GM23248 (cell line): ENCODE measurements around the gene KRT27.

Experiments used
- EZH2 ChIP-seq: fragments of 200-600 bp; sonication (generic); IDR thresholded peaks from 2 replicates; pipeline ENCODE4 v1.6.1; 2018; ENCODE audit warnings: antibody characterized with exemption, mild to moderate bottlenecking; ENCODE audit not compliant: insufficient read depth, poor library complexity, severe bottlenecking
- EZH2phosphoT487 ChIP-seq: fragments of 200-600 bp; sonication (generic); IDR thresholded peaks from 2 replicates; pipeline ENCODE4 v1.6.1; 2018; ENCODE audit warnings: antibody characterized with exemption, moderate library complexity, mild to moderate bottlenecking, low read depth; ENCODE audit not compliant: insufficient read depth

DNA sequence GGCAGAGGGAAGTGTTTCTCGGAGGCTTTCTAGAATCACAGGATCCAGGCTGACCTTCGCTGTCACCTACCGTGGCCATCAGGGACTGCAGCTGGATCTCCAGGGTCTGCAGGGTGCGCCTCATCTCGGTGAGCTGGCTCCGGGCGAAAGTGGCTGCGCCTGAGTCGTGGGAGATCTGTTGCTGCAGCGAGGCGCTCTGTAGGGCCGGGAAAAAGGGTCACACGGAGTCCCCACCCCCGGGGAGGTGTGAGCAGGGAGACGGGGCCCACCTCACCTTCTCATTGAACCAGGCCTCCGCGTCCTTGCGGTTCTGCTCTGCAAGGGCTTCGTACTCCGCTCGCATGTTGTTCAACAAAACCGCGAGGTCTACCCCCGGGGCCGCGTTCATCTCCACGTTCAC lies 14.5 kb upstream of the KRT27 start:
- TF ChIP-seq EZH2 (no peak), EZH2phosphoT487 (no peak)
